Testis (tissue), 2 donors: ENCODE results near the gene BCL2L1.

ENCODE experiments used
- CTCF ChIP-seq, 3 experiments: fragments of 450-650 bp in 2 of 3; fragments of 200-600 bp in 1 of 3; sonication (generic) in 1 of 3; IDR thresholded peaks; one replicate each; pipeline ENCODE4 v1.5.1; 2016 to 2019; ENCODE audit warnings: antibody characterized with exemption in 3 of 3, mild to moderate bottlenecking in 2 of 3, moderate library complexity in 1 of 3
- POLR2A ChIP-seq: fragments of 450-650 bp; IDR thresholded peaks from one replicate; pipeline ENCODE4 v1.6.1; 2017; ENCODE audit warnings: antibody characterized with exemption, mild to moderate bottlenecking, moderate library complexity

DNA sequence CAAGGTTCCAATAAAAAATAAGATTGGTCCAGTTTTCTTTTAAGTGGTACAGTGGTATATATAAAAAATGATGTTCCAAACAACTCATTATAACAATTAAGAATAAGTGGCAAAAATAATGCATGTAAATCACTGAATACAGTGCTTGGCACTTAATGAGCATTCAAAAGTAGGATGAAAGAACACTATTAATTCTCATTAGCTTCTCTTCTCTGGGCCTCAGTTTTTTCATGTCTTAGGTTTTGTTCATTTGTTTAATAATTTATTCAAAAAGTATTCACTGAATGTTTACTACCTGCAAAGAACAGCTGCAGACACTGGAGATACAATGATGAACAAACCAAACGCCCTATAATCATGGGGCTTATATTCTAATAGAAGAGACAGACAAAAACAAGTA, 21.1 kb downstream of the BCL2L1 start:
- no peak for TF ChIP-seq POLR2A
- no peak for TF ChIP-seq CTCF (IDR thresholded peaks at IDR 0.05)
